DMS153 treated with DMSO at 0.1 percent for 48 hours (cell line): ENCODE data around the gene NLE1.
"Not testable (repeated sequence)": the region's sequence is repeated elsewhere in the genome, so short reads cannot be mapped to it uniquely, and the experiment has no call there.

ENCODE experiments used
- DNase-seq: peaks from one replicate; lab custom pipeline; 2025; ENCODE audit not compliant: unreplicated experiment; lab: John Stamatoyannopoulos, UW

Gene NLE1

GRCh38 chr17:35163886-35164285 is 21.8 kb upstream of the NLE1 start:
- DNase-seq = no peak

- no peak for DNase-seq
Measured at GRCh38 chr17:35162755-35163154, 20.7 kb upstream of the NLE1 start.

- DNase-seq = no peak
Measured at GRCh38 chr17:35161281-35161761, 19.2 kb upstream of the NLE1 start.

DNA sequence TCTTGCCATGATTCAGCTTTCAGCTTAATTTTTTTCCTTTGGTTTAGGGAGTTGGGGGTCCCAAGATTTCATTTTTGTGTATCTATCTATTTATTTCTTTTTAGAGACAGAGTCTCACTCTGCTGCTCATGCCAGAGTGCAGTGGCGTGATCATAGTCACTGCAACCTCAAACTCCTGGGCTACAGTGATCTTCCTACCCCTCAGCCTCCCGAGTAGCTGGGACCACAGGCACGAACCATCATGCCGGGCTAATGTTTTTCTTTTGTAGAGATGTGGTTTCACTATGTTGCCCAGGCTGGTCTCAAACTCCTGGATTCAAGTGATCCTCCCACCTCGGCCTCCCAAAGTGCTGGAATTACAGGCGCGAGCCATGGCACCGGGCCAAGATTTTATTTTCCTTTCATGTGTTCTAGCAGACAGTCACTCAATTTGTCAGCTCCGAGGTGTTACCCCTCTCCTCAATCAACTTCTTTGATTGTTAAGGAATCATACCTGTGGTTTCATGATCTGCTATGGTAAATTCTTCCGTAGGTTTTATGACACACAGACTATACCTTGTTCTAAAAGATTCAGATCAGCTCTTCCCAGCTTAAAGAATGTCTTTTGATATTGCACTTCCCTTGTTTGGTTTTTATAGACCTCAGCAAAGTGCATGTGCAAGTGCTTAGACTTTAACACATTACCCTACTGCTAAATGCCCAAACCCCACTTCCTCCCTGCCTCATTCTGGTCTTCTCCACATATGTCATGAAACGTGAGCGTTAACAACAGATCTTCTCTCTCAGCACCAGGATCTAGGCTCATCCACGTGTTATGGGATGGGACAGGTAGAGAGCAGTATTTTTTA is 18.5 kb upstream of the NLE1 start:
- no peak for DNase-seq

GRCh38 chr17:35159940-35160339 is 17.8 kb upstream of the NLE1 start:
- no peak for DNase-seq

DNA sequence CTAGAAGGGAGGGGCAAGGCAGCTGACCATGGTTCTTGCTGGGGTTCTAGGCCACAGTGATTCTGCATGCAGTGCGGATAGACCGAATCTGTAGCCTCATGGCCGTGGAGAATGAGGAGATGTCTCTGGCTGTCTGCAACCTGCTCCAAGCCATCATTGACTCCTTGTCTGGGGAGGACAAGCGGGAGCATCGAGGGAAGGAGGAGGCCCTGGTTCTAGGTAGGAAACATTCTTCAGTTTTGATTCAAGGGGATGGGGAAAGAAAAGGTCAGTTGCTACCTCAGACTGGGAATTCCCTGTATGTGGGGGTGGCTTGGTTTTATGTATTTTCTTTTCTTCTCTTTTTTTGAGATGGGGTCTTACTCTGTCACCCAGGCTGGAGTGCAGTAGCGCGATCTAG is 13.1 kb upstream of the NLE1 start:
- DNase-seq = no peak

GRCh38 chr17:35154196-35155165 is 12.4 kb upstream of the NLE1 start:
- no peak for DNase-seq

DNA sequence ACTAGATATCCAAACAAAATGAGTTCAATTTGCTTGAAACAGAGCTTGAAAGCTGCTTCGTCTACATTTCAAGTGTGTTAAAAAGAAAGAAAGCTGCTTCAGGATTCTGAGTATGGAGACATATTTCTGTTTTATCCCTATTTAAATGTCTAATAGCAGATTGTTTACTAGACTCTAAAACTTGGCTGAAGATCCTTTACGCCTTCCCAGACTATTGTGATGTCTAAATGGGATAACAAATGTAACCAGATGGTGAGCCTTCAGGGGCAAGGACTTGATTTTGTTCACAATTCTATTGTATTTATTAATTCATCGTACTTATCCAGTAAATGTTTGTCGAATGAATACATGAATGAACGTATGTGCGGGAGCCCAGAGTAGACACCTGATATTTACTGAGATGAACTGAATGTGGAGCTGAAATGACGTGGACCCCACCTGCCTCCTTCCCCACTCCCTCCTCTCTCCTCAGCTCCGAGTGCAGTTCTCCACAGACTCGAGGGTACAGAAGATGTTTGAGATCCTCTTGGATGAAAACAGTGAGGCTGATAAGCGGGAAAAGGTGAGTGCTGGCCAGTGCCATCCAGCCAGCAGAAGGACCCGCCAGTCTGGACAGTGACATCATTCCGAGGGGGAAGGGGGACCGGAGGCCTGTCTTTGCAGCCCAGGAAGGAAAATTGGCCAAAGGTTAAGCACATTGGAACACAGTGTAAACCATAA is 10.5 kb upstream of the NLE1 start:
- no peak for DNase-seq

- DNase-seq = not testable (repeated sequence)
Measured at GRCh38 chr17:35151080-35151479, 9.0 kb upstream of the NLE1 start.

- DNase-seq = no peak
Measured at GRCh38 chr17:35149941-35150340, 7.8 kb upstream of the NLE1 start.

DNA sequence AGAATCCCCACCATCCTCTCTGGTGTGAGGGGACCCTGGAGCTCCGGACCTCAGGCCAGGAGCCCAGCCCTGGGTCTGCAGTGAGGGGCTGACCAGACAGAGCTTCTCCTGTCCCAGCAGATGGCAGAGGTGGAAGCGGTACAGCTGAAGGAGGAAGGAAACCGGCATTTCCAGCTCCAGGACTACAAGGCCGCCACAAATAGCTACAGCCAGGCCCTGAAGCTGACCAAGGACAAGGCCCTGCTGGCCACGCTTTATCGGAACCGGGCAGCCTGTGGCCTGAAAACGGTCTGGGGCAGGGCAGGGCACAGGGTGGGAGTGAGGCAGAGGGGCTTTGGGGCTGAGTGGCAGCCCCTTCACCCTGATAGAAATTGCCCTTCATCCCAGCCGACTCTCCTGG is 6.0 kb upstream of the NLE1 start:
- no peak for DNase-seq

DNA sequence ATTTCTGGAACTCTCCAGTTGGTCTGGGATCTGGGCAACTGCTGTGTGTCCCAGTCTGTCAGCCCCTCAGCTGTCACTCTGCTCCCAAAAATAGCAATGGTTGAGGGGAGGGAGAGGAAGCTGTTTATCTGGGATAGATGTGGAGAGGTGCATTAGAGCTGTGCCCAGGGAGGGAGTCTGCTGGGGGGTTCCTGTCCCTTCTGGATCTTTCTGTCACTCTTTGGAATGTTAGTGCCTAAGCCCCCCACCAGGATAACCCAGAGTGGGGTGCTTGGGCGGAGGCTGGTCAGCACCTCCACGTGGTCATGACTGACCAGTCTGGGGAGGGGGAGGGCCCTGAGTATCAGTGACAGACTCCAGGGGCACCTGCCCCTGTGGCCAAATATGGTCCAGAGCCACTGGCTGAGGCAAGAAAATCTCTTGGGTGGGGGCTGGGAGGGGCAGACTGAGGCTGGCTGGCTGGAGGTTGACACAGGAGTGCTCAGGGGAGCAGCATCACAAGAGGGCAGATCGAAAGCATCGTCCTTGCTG is 5.3 kb upstream of the NLE1 start, which contains the start of gene UNC45B:
UNC45B (plus strand) TSS at position 443 of the 531 bp plus-strand sequence. CDS start 447 bp downstream, outside the sequence.
- no peak for DNase-seq

- DNase-seq = no peak
Measured at GRCh38 chr17:35146214-35146833, 4.2 kb upstream of the NLE1 start.

- DNase-seq = no peak
Measured at GRCh38 chr17:35144840-35145239, 2.7 kb upstream of the NLE1 start.

DNA sequence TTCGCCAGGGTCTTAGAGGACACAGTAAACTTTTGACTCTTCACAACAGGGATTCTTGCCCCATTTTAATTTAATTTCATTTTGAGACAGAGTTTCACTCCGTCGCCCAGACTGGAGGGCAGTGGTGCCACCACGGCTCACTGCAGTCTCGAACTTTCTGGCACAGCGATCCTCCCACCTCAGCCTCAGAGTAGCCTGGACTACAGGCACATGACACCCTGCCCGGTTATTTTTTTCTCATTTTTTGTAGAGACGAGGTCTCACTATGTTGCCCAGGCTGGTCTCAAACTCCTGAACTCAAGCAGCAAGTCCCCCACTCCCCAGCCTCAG is 329 bp upstream of the NLE1 start:
- no peak for DNase-seq

DNA sequence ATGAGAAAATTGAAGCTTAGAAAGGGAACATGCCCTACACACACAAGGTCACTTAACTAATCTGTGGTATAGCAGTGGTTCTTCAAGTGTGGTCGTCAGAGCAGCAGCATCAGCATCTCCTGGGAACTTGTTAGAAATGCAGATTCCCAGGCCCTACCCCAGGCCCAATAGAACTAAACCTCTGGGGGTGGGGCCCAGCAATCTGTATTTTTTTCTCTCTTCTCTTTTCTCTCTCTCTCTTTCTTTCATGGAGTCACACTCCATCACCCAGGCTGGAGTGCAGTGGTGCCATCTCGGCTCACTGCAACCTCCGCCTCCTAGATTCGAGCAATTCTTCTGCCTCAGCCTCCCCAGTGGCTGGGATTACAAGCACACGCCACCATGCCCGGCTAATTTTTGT is 3.9 kb downstream of the NLE1 start:
- DNase-seq = no peak

DNA sequence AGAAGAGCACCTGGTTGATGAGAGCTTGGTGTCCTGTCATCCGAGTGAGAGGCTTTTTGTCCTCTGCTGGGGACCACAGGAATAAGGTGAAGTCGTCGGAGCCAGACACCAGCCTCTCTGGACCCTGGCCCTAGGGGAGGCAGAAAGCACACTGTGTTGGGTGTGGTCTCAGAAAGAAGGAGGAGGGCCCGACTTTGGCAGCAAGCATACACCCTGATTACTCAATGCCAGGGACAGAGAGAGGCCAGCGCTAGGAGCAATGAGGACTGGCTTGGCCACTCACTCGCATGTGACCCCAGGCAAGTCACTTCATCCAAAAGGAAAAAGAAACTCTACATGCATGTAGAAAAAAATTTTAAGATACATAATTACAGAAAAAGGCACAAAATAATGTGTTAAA is 6.8 kb downstream of the NLE1 start:
- no peak for DNase-seq

GRCh38 chr17:35132816-35133550 is 9.1 kb downstream of the NLE1 start:
- no peak for DNase-seq

DNA sequence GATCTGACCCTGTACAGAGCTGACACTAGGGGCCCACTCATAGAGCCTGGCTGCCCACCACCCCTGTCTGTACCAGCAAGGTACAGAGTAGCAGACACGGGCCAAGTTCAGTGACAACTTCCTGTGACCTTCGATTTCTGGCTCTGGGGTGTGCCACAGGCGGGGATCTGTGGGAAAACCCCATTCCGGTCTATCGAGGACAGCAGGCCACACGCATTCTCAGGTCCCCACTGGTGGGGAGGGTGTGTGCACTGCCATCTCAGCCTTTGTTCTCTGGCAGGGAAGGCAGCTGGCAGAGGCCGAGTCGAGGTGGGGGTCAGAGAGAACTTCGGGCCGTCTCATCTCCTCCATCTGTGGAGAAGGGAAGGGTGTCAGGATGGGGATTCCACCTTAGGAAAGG is 10.0 kb downstream of the NLE1 start:
- DNase-seq = no peak

DNA sequence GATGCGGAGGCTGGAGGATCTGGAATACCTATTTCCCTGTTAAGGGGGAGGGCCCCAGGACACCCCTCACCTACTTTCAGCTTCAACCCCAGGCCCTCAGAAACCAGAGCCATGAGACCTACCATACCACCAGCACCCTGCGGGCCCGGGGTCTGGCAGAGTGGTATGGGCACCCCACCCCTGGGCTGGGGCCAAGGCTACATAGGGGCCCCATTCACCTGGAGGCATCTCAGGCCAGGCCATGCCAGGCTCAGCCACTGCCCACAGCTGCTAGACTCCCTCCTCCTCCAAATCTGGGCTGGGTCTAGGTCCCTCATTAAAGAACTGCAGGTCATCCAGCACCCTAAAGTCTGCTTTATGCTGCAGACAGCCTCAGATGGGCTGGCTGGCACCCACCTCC is 11.7 kb downstream of the NLE1 start:
- DNase-seq = no peak
